A549 (cell line): ENCODE results near the gene MGMT. TPM values are rescaled to one million over a fixed set of nuclear protein-coding genes. Genes with fewer than 3 reads are reported as not detected.

Experiments
- ATAC-seq, 2 experiments: fragments of 200-7000 bp in 1 of 2; fragments of >200 bp in 1 of 2; cut with Nextera tagmentation in 1 of 2; cut with Tn5 transposase in 1 of 2; 3 replicates each; pipeline versions ENCODE4 v1.8.0 to v1.9.1; 2018 to 2020; ENCODE audit warnings: mild to moderate bottlenecking in 1 of 2, moderate library complexity in 1 of 2
- CTCF ChIA-PET: fragments of 300-600 bp; sonication (Branson Sonifier 250); formaldehyde crosslinking; extraction: SDS; loops from one replicate; lab custom pipeline; 2021; ENCODE audit warnings: antibody characterized with exemption, inconsistent platforms; lab: Yijun Ruan, JAX
- POLR2A ChIA-PET: fragments of 350-600 bp; formaldehyde crosslinking; extraction: SDS; loops from one replicate; lab custom pipeline; 2021; ENCODE audit warnings: antibody characterized with exemption, inconsistent platforms; lab: Yijun Ruan, JAX
- DNase-seq, 2 experiments: peaks; one replicate each; pipeline versions ENCODE4 v3.0.0 to v3.0.0-alpha.2; 2011 to 2016; ENCODE audit warnings: low read depth in 1 of 2, low spot score in 1 of 2
- FAIRE-seq: peaks from 2 replicates; lab custom pipeline; 2011; peaks lifted over from hg19 to GRCh38; lab: Jason Lieb, UNC
- H3K27ac ChIP-seq, 2 experiments: fragments of >200 bp; sonication (Bioruptor Twin); formaldehyde crosslinking; 3 replicates each; pipeline ENCODE4 v1.5.1; 2016 to 2017
- H3K4me1 ChIP-seq: fragments of >200 bp; sonication (Bioruptor Twin); formaldehyde crosslinking; 3 replicates; pipeline ENCODE4 v1.6.1; 2016
- H3K4me2 ChIP-seq: fragments of >200 bp; sonication (Bioruptor Twin); formaldehyde crosslinking; 3 replicates; pipeline ENCODE4 v1.6.1; 2016
- H3K4me3 ChIP-seq: fragments of >200 bp; sonication (Bioruptor Twin); formaldehyde crosslinking; 3 replicates; pipeline ENCODE4 v1.5.1; 2016
- H3K9me3 ChIP-seq: fragments of >200 bp; sonication (Bioruptor Twin); formaldehyde crosslinking; 3 replicates; pipeline ENCODE4 v1.6.1; 2016
- ATOH8 ChIP-seq: fragments of 250-450 bp; sonication (Bioruptor Pico); IDR thresholded peaks from 2 replicates; pipeline ENCODE4 v1.5.0; 2020; ENCODE audit warnings: low read depth, mild to moderate bottlenecking, moderate library complexity
- BCL3 ChIP-seq: fragments of >200 bp; sonication (Bioruptor Twin); formaldehyde crosslinking; IDR thresholded peaks from 3 replicates; pipeline ENCODE4 v1.6.1; 2016
- CEBPB ChIP-seq, 2 experiments: fragments of >200 bp in 1 of 2; sonication (Bioruptor Twin) in 1 of 2; formaldehyde crosslinking in 1 of 2; IDR thresholded peaks; 2 replicates each; pipeline ENCODE4 v1.6.1; 2012 to 2016
- CHD4 ChIP-seq: fragments of 200-600 bp; sonication (generic); IDR thresholded peaks from 2 replicates; pipeline ENCODE4 v1.6.1; 2016; ENCODE audit warnings: antibody characterized with exemption, mild to moderate bottlenecking, borderline replicate concordance
- CTCF ChIP-seq: fragments of >200 bp; sonication (Bioruptor Twin); formaldehyde crosslinking; IDR thresholded peaks from 3 replicates; pipeline ENCODE4 v1.5.1; 2016
- EHF ChIP-seq: fragments of 250-450 bp; sonication (Bioruptor Pico); IDR thresholded peaks from 2 replicates; pipeline ENCODE4 v1.5.0; 2020; ENCODE audit warnings: mild to moderate bottlenecking
- EHMT2 ChIP-seq: fragments of 200-600 bp; sonication (generic); IDR thresholded peaks from 2 replicates; pipeline ENCODE4 v1.6.1; 2016; ENCODE audit warnings: antibody characterized with exemption, low read depth, mild to moderate bottlenecking, moderate library complexity
- ELK1 ChIP-seq: fragments of 150-350 bp; IDR thresholded peaks from 2 replicates; pipeline ENCODE4 v1.6.1; 2014; ENCODE audit warnings: low read depth, mild to moderate bottlenecking, low read length
- EP300 ChIP-seq, 2 experiments: fragments of >200 bp; sonication (Bioruptor Twin); formaldehyde crosslinking; IDR thresholded peaks; 2 replicates in 1 of 2; 3 replicates in 1 of 2; pipeline ENCODE4 v1.6.1; 2016 to 2017
- ESRRA ChIP-seq: fragments of 150-350 bp; IDR thresholded peaks from 2 replicates; pipeline ENCODE4 v1.6.1; 2014; ENCODE audit warnings: mild to moderate bottlenecking, low read length, borderline replicate concordance
- FOXS1 ChIP-seq: fragments of 250-450 bp; sonication (Bioruptor Pico); IDR thresholded peaks from 2 replicates; pipeline ENCODE4 v1.5.0; 2020; ENCODE audit warnings: mild to moderate bottlenecking, moderate library complexity
- MAZ ChIP-seq: fragments of 150-350 bp; IDR thresholded peaks from 2 replicates; pipeline ENCODE4 v1.6.1; 2014; ENCODE audit warnings: antibody characterized with exemption, low read depth, low read length, borderline replicate concordance
- MYC ChIP-seq: IDR thresholded peaks from 2 replicates; pipeline ENCODE4 v1.6.1; 2012; ENCODE audit warnings: mild to moderate bottlenecking, inconsistent platforms, low read length, improper control_type of control experiment, borderline replicate concordance
- NFE2L2 ChIP-seq: fragments of 150-350 bp; conservative IDR thresholded peaks from 2 replicates; pipeline ENCODE4 v1.6.1; 2014; ENCODE audit warnings: low read length
- POLR2A ChIP-seq: IDR thresholded peaks from 2 replicates; pipeline ENCODE4 v1.6.1; 2012; ENCODE audit warnings: mild to moderate bottlenecking, low read length
- RARB ChIP-seq: fragments of 250-450 bp; sonication (Bioruptor Pico); IDR thresholded peaks from 2 replicates; pipeline ENCODE4 v1.8.0; 2021; ENCODE audit warnings: mild to moderate bottlenecking, moderate library complexity
- RCOR1 ChIP-seq: fragments of 150-350 bp; IDR thresholded peaks from 2 replicates; pipeline ENCODE4 v1.6.1; 2014; ENCODE audit warnings: antibody characterized with exemption, low read length, low read depth
- REST ChIP-seq: fragments of 200-600 bp; sonication (generic); IDR thresholded peaks from 2 replicates; pipeline ENCODE4 v1.6.1; 2016; ENCODE audit warnings: antibody characterized with exemption, mild to moderate bottlenecking, moderate library complexity
- RNF2 ChIP-seq: fragments of 200-600 bp; sonication (generic); IDR thresholded peaks from 2 replicates; pipeline ENCODE4 v1.6.1; 2016; ENCODE audit warnings: low read depth, mild to moderate bottlenecking, antibody characterized with exemption, moderate library complexity, borderline replicate concordance
- SMC3 ChIP-seq: fragments of >200 bp; sonication (Bioruptor Twin); formaldehyde crosslinking; IDR thresholded peaks from 3 replicates; pipeline ENCODE4 v1.6.1; 2018; ENCODE audit warnings: inconsistent platforms
- SREBF2 ChIP-seq: fragments of 450-650 bp; IDR thresholded peaks from 2 replicates; pipeline ENCODE4 v1.6.1; 2014; ENCODE audit warnings: mild to moderate bottlenecking, moderate library complexity
- TP53 ChIP-seq: fragments of 250-450 bp; sonication (Bioruptor Pico); IDR thresholded peaks from 2 replicates; pipeline ENCODE4 v1.5.0; 2021; ENCODE audit warnings: mild to moderate bottlenecking, moderate library complexity
- USF2 ChIP-seq: fragments of 450-650 bp; IDR thresholded peaks from 2 replicates; pipeline ENCODE4 v1.6.1; 2014; ENCODE audit warnings: antibody characterized with exemption
- ZSCAN20 ChIP-seq: fragments of 250-450 bp; sonication (Bioruptor Pico); IDR thresholded peaks from 2 replicates; pipeline ENCODE4 v1.8.0; 2022; ENCODE audit warnings: mild to moderate bottlenecking, moderate library complexity
- WGBS: methylation state at CpG from one replicate; pipeline ENCODE4 v1.1.6; 2017; ENCODE audit errors: missing lambda C conversion rate; 5-methylcytosine and 5-hydroxymethylcytosine counted together
- polyA plus RNA-seq, 4 experiments: library from polyadenylated mRNA; depleted of rRNA in 3 of 4; stranded (reverse); fragments of >200 nt; fragmentation: RNase III in 1 of 4; extraction: RNeasy Plus Mini Kit Qiagen cat#74134 plus additional on column Dnase treatment in 1 of 4; gene quantifications; 2 replicates in 3 of 4; 3 replicates in 1 of 4; pipeline ENCODE4 v1.2.3, GENCODE V29; 2011 to 2017

MGMT gene
- polyA plus RNA-seq, 2 of the 4 experiments (the other 2 are of a cell fraction) = 4.9 to 5.2 TPM

GRCh38 chr10:129622291-129622690 lies 155.2 kb downstream of the MGMT start:
- FAIRE-seq (no peak), ATAC-seq (no peak), DNase-seq (no peak)
- ChIA-PET POLR2A (no interaction called here), CTCF (no interaction called here)
- WGBS = 37% methylated on average over 3 of the region's 3 CpGs
- H3K27ac ChIP-seq = no peak overlapping the region
- H3K4me1 ChIP-seq = peaks cover 3% of the 10 kb centered on the region; the same call in 1 of the 3 replicates
- H3K4me2 ChIP-seq = no peak overlapping the region
- TF ChIP-seq EP300 (IDR thresholded peaks at IDR 0.05) (no peak), EHF (no peak), CEBPB (IDR thresholded peaks at IDR 0.05) (no peak), TP53 (CRISPR knock-in tag) (no peak), FOXS1 (CRISPR knock-in tag) (no peak), MYC (no peak), ESRRA (no peak), NFE2L2 (no peak), MAZ (no peak), RARB (CRISPR knock-in tag) (no peak), ATOH8 (CRISPR knock-in tag) (no peak), RCOR1 (no peak), SMC3 (no peak), EHMT2 (no peak), USF2 (no peak), REST (no peak), CTCF (no peak), BCL3 (no peak), POLR2A (no peak)
- H3K9me3 ChIP-seq = no peaks in the 10 kb centered on the region
- H3K4me3 ChIP-seq = no peak overlapping the region

- no peak overlapping the region for H3K4me3 ChIP-seq
- no peak overlapping the region for H3K4me2 ChIP-seq
- H3K27ac ChIP-seq = no peak overlapping the region
- DNase-seq = no peak
- ChIA-PET POLR2A (no interaction called here), CTCF (no interaction called here)
- H3K4me1 ChIP-seq = peaks cover 3% of the 10 kb centered on the region; the same call in 1 of the 3 replicates
- no peak for ATAC-seq
- WGBS = 17% methylated on average over 9 of the region's 9 CpGs
- H3K9me3 ChIP-seq = no peaks in the 10 kb centered on the region
- no peak for FAIRE-seq
- TF ChIP-seq SREBF2 (no peak), CHD4 (no peak), REST (no peak), ZSCAN20 (CRISPR knock-in tag) (no peak), ELK1 (no peak), MAZ (no peak), RNF2 (no peak), POLR2A (no peak)
Measured at GRCh38 chr10:129622736-129623135, 155.7 kb downstream of the MGMT start.
